ENCODE data around the gene TCF7L1.
"Not testable (repeated sequence)": the region's sequence is repeated elsewhere in the genome, so short reads cannot be mapped to it uniquely, and the experiment has no call there.

TCF7L1 gene

GRCh38 chr2:85132834-85133637 is at the start of gene TCF7L1:
Gene TCF7L1, plus strand, starts transcription at chr2:85133392. Its CDS starts 293 bp downstream, at chr2:85133685.
- DNase-seq (ENCODE audit: low spot score), result peak; percentile 93

GRCh38 chr2:85085563-85085962 is 47.6 kb upstream of the TCF7L1 start:
- FAIRE-seq (no peak), DNase-seq (ENCODE audit: low spot score) (no peak)

More at GRCh38 chr2:85132834-85133637, at the start of gene TCF7L1:
- peak; percentile 63 for FAIRE-seq

- DNase-seq (ENCODE audit: low spot score), result no peak
- FAIRE-seq, result no peak
Measured at GRCh38 chr2:85087541-85087940, 45.7 kb upstream of the TCF7L1 start.

- no peak for FAIRE-seq
- no peak for DNase-seq (ENCODE audit: low spot score)
Measured at GRCh38 chr2:85088921-85089320, 44.3 kb upstream of the TCF7L1 start.

GRCh38 chr2:85089585-85089984 is 43.6 kb upstream of the TCF7L1 start:
- no peak for FAIRE-seq
- DNase-seq (ENCODE audit: low spot score), result no peak

- FAIRE-seq, result no peak
Measured at GRCh38 chr2:85091838-85092237, 41.4 kb upstream of the TCF7L1 start.

GRCh38 chr2:85095094-85095493 is 38.1 kb upstream of the TCF7L1 start:
- FAIRE-seq (no peak), DNase-seq (ENCODE audit: low spot score) (no peak)

More at GRCh38 chr2:85091838-85092237, 41.4 kb upstream of the TCF7L1 start:
- DNase-seq (ENCODE audit: low spot score), result no peak

- DNase-seq (ENCODE audit: low spot score) (no peak), FAIRE-seq (no peak)
Measured at GRCh38 chr2:85096616-85097015, 36.6 kb upstream of the TCF7L1 start.

GRCh38 chr2:85104228-85104627 is 29.0 kb upstream of the TCF7L1 start:
- DNase-seq (ENCODE audit: low spot score), result no peak
- no peak for FAIRE-seq

GRCh38 chr2:85106489-85107180 is 26.6 kb upstream of the TCF7L1 start:
- FAIRE-seq (no peak), DNase-seq (ENCODE audit: low spot score) (no peak)

- no peak for FAIRE-seq
- DNase-seq (ENCODE audit: low spot score), result no peak
Measured at GRCh38 chr2:85110991-85111560, 22.1 kb upstream of the TCF7L1 start.

- DNase-seq (ENCODE audit: low spot score) (no peak), FAIRE-seq (no peak)
Measured at GRCh38 chr2:85111819-85112281, 21.3 kb upstream of the TCF7L1 start.

GRCh38 chr2:85112906-85113625 is 20.1 kb upstream of the TCF7L1 start:
- FAIRE-seq, result no peak

GRCh38 chr2:85114586-85115330 is 18.4 kb upstream of the TCF7L1 start:
- FAIRE-seq, result no peak

More at GRCh38 chr2:85112906-85113625, 20.1 kb upstream of the TCF7L1 start:
- no peak for DNase-seq (ENCODE audit: low spot score)

GRCh38 chr2:85116207-85116606 is 17.0 kb upstream of the TCF7L1 start:
- FAIRE-seq (no peak), DNase-seq (ENCODE audit: low spot score) (no peak)

More at GRCh38 chr2:85114586-85115330, 18.4 kb upstream of the TCF7L1 start:
- no peak for DNase-seq (ENCODE audit: low spot score)

GRCh38 chr2:85119900-85120299 is 13.3 kb upstream of the TCF7L1 start:
- DNase-seq (ENCODE audit: low spot score) (no peak), FAIRE-seq (no peak)

GRCh38 chr2:85120363-85120762 is 12.8 kb upstream of the TCF7L1 start:
- DNase-seq (ENCODE audit: low spot score) (no peak), FAIRE-seq (no peak)

- not testable (repeated sequence) for FAIRE-seq; DNase-seq (ENCODE audit: low spot score)
Measured at GRCh38 chr2:85126462-85126861, 6.7 kb upstream of the TCF7L1 start.

- FAIRE-seq, result no peak
- DNase-seq (ENCODE audit: low spot score), result no peak
Measured at GRCh38 chr2:85129861-85130260, 3.3 kb upstream of the TCF7L1 start.

GRCh38 chr2:85130407-85130806 is 2.8 kb upstream of the TCF7L1 start:
- no peak for DNase-seq (ENCODE audit: low spot score)
- FAIRE-seq, result no peak

GRCh38 chr2:85131116-85131515 is 2.1 kb upstream of the TCF7L1 start:
- no peak for FAIRE-seq
- DNase-seq (ENCODE audit: low spot score), result no peak

Data from urothelium cell line (cell line).